Thyroid gland (tissue), 4 donors: ENCODE measurements around the gene ERLIN1.

ENCODE experiments used
- CTCF ChIP-seq, 6 experiments: fragments of 200-600 bp in 3 of 6; fragments of 450-650 bp in 3 of 6; sonication (generic) in 3 of 6; IDR thresholded peaks; one replicate each; pipeline ENCODE4 v1.5.1; 2016 to 2019; ENCODE audit warnings: antibody characterized with exemption in 6 of 6, mild to moderate bottlenecking in 2 of 6, inconsistent platforms in 1 of 6, moderate library complexity in 1 of 6
- POLR2A ChIP-seq, 2 donors: fragments of 450-650 bp; IDR thresholded peaks; one replicate each; pipeline ENCODE4 v1.6.1; 2017; ENCODE audit warnings: antibody characterized with exemption in 2 of 2, mild to moderate bottlenecking in 2 of 2, moderate library complexity in 1 of 2

- no peak for TF ChIP-seq CTCF (IDR thresholded peaks at IDR 0.05)
- TF ChIP-seq POLR2A (IDR thresholded peaks at IDR 0.05) = no peak
Measured at GRCh38 chr10:100194711-100195110, 8.9 kb upstream of the ERLIN1 start.
